Measurements from ENCODE around the gene MAST1.
"Not testable (repeated sequence)": the region's sequence is repeated elsewhere in the genome, so short reads cannot be mapped to it uniquely, and the experiment has no call there.

Gene MAST1

GRCh38 chr19:12912571-12912970 lies 74.3 kb downstream of the MAST1 start:
- no peak for DNase-seq

GRCh38 chr19:12913011-12913561 lies 74.8 kb downstream of the MAST1 start:
- no peak for DNase-seq

- DNase-seq = no peak
Observed at GRCh38 chr19:12913851-12914690, 75.8 kb downstream of the MAST1 start.

- not testable (repeated sequence) for DNase-seq
Observed at GRCh38 chr19:12915860-12916259, 77.5 kb downstream of the MAST1 start.

- no peak for DNase-seq
Observed at GRCh38 chr19:12918253-12918652, 79.9 kb downstream of the MAST1 start.

- no peak for DNase-seq
Observed at GRCh38 chr19:12921047-12921446, 82.7 kb downstream of the MAST1 start.

GRCh38 chr19:12922959-12923358 lies 84.6 kb downstream of the MAST1 start:
- no peak for DNase-seq
